ENCODE results near the gene TNK2.
A peak's percentile ranks its signal among the peaks of the same experiment; 100 is the strongest.
"Not testable (repeated sequence)": the region's sequence is repeated elsewhere in the genome, so short reads cannot be mapped to it uniquely, and the experiment has no call there.

Gene TNK2

DNA sequence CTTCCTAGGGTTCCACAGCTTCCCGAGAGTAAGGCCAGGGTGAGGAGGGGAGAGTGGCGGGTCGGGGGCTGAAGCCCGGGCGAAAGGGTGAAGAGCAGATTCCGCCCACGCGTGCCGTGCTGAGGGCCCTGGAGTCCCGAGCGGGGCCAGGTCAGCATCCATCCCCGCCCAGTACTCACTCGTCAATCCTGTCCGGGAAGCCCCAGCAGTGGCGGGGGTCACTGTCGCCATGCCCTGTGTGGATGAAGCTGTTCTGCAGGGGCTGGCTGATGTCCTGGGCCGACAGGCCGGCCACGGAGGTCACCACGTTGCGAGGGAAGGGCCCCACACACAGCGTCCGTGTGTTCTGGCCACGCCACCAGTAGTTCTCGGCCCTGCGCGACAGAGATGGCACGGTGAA lies 36.3 kb downstream of the TNK2 start:
- DNase-seq (ENCODE audit: low spot score): no peak
- no peak for FAIRE-seq

DNA sequence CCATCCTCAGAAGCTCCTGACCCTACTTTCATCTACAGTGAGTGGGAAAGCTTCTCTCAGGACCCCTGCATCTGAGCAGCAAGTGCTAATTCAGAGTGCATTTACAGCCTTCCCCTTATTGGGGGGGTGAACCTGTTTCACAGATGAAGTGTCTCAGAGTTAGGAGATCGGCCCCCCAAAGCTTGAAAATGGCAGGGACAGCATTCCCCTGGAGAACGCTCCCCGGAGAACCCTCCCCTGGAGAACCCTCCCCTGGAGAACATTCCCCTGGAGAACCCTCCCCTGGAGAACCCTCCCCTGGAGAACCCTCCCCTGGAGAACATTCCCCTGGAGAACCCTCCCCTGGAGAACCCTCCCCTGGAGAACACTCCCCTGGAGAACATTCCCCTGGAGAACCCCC lies 36.7 kb downstream of the TNK2 start:
- FAIRE-seq; DNase-seq (ENCODE audit: low spot score): not testable (repeated sequence)

DNA sequence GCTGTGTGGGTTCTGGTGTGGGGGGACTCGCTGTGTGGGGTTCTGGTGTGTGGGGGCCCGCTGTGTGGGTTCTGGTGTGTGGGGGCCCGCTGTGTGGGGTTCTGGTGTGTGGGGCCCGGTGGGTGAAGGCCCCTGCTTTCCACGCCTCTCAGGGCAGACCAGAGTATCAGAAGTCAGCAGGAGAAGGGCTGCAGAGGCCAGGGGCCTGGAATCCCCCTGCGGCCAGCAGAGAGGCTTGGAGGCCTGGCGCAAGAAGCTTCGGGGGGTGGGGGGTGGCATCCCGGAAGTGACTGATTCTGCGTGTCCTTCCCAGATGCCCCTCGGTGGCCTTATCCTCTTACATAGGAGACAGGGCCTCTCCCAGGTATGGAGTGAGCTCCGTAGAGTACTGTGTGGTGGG lies 37.4 kb downstream of the TNK2 start:
- DNase-seq (ENCODE audit: low spot score): no peak
- no peak for FAIRE-seq

DNA sequence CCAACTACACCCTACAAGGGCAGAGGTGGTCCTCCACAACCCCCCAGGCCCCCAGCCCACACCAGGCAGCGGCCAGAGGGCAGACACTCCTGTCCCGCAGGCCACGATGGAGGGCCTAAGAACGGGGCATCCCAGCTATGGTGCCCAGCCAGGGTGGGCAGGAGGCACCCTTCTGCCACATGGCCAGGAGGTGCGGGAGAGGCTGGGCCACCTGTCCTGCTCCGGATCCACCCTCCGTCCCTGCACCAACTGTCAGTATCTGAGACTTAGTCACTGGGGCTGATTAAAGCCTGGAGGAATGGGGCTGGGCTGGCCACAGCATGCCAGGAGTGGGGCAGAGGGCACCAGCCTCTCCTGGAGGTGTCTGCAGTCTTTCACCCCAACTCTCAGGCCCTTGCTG lies 37.9 kb downstream of the TNK2 start:
- FAIRE-seq (no peak), DNase-seq (ENCODE audit: low spot score) (peak; percentile 19)

DNA sequence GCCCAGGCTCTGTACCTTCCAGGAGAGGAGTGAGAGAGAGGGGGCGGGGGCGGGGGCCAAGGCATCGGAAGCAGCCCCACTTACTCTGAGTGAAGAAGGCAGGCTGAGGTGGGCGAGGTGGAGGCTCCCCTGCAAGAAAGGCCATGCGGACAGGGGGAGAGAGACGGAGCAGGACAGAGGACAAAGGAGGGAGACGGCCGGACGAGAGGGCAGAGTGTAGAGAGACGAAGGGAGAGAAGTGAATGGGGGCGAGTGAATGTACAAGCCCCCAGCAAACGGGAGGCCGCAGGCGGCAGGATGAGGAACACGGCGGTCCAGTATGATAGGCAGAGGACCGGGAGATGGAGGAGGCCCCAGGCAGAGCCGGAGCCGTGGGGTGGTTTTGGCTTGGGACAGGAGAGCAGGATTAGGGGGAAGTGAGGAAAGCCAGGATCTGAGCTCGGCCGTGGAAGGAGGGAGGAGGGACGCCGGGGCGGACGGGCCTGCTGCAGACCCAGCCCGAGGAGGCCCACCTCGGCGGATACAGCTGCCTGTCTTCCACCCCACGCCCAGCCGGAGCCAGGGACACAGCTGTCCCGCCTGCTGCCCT lies 38.8 kb downstream of the TNK2 start:
- DNase-seq (ENCODE audit: low spot score) (no peak), FAIRE-seq (no peak)

DNA sequence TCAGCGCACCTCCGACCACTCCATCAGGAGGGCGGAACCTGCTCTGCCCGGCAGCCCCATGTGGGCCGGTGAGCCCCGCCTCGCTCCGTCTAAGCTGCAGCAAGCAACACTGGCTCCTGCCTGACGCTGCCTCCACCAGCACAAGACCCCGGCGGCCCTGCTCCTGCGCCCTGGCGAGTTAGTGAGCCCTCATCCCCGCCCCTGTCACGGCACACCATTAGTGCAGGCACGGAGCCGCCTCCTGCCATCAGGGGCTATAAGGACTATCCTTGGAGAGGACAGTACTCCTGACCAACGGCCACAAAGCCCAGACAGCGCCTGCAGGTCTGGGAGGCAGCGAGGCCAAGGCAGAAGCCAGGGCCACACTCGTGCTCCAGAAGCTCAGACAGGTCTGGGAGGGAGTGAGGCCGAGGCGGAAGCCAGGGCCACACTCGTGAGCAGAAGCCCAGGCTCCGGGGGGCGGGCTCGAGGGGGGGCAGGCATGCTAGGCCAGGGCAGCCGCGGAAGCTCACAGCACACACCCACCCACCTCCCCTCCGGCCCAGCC lies 39.4 kb downstream of the TNK2 start:
- FAIRE-seq: no peak
- DNase-seq (ENCODE audit: low spot score): no peak

DNA sequence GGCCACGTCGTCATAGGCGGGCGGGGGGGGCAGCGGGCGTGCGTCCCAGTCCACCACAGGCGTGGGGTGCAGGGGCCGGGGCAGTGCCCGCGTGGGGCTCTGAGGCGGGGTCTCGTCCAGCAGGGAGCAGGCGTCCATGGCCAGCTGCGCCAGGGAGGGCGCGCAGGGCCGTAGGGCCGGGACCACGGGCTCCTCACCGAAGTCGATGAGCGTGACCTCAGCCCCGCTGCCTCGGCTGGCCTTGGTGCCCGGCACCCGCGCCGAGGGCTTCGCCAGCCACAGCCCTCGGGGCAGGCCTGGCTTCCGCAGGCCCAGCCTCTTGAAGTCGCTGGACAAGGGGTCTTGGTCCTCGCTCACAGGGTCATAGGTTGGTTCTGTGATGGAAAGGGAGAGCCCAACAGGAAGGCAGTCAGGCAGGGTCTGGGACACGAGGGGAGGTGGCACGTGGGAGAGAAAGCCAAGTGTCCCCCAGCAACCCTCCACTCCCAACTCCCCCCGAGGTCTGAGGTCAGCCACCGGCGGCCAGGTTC lies 40.0 kb downstream of the TNK2 start:
- no peak for FAIRE-seq
- DNase-seq (ENCODE audit: low spot score): no peak

DNA sequence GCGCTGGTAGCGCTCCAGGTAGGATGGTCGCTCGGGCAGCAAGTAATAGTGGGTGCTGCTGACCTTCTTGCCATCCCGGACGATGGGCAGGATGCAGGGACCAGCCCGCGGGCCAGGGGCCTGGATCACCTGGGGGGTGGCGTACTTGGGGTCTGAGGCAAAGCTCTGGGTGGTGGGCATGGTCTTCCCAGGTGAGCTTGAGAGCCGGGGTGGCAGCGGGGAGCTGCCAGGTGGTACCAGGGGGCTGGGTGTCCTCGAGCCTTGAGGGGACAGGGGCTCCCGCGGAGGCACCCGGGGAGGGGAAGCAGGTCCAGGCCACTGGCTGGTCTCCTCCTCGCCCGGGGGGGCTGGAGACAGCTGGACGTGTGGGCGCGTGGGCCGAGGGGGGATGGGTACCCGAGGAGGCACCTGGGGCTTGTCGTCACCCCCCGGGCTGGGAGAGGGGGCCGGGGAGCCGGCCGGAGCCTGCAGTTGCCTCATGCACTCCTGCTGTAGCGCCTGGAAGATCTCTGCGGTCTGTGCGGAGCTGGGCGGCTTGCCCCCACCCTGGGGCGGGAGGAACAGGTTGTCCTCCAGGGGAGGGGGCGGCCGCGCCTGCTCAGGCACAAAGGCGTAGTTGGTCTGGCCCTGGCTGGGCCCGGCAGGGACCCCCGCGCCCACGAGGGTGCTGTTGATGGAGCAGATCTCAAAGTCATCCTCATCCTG lies 40.6 kb downstream of the TNK2 start:
- FAIRE-seq (no peak), DNase-seq (ENCODE audit: low spot score) (no peak)

DNA sequence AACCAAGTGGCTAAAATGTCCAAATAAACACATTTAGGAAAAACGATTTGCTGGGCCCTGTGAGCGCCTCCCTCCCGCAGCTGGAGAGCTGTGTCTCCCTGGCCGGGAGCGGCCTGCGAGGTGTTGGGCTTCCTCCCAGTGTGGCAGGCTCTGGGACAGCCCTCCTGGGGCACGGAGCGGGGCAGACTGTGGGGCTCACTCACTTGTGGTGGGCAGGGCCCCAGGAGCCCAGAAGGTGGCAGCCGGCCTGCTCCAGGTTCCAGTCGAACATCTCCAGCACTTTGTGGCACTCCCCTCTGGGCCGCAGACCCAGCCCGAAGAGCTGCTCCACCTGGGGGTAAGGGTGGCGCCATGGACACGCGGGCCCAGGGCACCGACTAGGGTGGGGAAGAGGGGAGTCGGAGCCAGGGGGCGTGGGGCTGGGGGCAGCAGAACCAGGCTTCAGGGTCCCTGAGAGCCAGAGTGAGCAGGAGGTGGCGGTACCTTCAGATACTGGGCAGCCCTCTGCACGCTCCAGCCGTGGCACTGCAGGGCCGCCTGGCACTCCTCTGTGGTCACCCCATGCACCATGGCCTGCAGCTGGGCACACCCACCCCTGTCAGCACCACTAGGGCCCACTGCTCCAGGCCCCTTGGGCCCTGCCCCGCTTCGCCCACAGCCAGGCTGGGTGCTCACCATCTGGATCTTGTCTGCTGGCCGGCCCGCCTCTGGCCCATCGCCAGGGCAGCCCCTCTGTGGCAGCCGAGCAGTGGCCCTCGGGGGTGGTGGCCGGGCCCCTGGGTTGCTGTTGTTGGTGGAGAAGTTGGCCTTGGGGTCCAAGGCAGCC lies 41.5 kb downstream of the TNK2 start:
- no peak for DNase-seq (ENCODE audit: low spot score)
- no peak for FAIRE-seq

DNA sequence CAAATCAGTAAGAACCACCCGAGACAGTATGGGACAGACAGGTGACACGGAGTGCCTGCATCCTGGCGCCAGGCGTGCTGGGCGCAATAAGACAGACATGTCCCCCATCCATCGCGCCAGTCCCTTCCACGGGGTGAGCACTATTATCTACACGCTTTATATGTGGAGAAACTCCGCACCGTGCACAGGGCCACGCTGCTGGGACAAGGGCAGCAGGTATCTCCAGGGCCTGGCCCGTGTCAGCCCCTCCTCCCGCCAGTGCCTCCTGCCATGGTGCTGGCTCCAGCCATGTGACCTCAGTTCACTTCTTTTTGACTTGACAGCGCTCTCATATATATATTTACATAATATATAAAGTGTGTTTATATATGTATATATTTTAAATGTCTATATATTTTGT lies 42.6 kb downstream of the TNK2 start:
- FAIRE-seq: no peak
- no peak for DNase-seq (ENCODE audit: low spot score)

DNA sequence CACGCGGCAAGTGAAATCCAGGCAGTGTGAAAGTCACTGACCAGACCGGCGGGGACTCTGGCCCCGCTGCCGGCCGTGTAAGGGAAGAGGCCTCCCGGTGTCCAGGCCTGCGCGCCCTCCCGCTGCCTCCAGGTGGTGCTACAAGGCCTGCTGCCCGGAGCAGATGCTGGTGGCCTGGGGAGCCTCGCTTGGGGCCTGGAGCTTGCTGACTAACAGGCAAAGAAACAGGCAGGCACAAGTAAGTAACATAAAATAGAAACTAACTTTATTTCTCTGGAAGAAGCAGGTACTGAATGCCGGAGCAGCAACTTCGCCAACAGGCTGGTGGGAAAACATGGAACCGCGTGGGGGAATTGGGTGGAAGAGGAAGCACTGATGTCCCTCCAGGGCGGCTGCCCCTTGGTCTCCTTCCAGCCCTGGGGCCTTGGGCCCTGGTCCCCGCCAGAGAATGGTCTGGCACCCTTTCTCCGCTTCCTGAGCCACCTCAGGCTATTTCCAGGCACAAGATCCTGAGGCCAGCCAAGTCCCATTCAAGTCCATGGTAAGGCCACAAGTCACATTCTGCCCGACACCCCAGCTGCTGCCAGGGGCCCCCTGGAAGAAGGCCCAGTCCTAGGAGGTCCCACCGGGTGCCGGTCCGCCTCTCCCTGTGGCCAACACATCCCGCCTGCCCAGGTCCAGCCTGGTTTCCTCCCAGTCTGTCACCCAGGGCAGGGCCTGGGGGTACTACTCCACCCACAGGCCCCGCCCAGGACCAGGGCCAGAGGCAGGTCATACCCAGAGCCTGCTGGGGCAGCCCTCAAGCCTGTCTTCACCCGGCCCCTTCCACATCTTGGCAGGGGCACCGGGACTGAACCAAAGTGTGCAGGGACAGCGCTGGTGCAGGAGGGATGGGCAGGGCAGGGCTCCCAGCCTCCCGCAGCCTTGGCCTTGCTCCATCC lies 45.0 kb downstream of the TNK2 start:
- no peak for FAIRE-seq
- DNase-seq (ENCODE audit: low spot score): peak; percentile 74

DNA sequence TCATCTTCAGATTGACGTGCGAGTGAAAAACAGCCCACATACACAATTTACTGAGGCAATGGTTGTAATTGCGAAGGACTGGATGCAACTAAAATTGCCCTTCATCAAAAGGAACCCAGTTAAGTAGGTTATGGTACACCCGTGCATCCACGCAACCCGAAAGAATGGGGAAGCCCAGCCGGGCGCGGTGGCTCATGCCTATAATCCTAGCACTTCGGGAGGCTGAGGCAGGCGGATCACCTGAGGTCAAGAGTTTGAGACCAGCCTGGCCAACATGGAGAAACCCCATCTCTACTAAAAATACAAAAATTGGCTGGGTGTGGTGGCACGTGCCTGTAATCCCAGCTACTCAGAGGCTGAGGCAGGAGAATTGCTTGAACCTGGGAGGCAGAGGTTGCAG lies 46.0 kb downstream of the TNK2 start:
- not testable (repeated sequence) for DNase-seq (ENCODE audit: low spot score); FAIRE-seq

DNA sequence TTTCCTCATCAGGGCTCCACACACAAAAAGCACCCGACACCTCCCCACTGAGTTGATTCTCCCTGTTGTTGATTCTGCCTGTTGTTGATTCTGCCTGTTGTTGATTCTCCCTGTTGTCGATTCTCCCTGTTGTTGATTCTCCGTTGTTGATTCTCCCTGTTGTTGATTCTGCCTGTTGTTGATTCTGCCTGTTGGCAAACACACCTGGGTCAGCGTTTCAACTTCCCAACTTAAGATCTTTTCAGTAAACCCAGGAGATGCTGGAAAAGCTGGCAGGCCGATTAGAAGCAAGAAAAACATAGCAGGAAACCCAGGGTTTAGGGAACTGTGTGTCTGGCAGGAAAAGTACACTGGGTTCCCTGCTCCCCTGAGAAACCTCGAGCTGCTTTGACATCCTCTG lies 47.9 kb downstream of the TNK2 start:
- DNase-seq (ENCODE audit: low spot score): no peak
- no peak for FAIRE-seq

DNA sequence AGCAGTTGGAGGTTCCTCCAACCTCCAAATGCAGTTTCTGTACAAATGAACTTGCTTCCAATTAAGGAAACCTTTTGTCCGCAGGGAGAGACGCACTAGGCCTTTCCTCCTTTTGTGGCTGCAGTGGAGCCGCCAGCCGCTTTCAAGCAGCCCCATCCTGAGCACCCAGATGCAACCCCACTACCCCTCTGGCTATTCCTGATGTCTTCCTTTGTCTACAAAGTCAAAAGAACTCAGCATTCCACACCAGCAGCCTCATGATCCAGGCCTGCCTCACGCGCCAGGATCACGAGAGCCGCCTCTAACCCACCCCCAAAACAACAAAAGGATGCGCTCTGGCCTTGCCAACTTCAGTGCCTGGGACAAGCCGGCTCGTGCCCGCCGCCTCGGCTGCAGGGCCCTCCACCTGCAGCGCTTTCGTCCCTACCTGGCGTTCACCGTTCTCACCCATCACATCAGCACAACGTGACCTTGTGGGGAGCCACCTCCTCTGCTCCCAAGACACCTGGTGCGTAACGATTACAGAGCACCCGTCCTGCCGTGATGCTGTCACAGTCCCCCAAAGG lies 48.4 kb downstream of the TNK2 start:
- FAIRE-seq (no peak), DNase-seq (ENCODE audit: low spot score) (no peak)

DNA sequence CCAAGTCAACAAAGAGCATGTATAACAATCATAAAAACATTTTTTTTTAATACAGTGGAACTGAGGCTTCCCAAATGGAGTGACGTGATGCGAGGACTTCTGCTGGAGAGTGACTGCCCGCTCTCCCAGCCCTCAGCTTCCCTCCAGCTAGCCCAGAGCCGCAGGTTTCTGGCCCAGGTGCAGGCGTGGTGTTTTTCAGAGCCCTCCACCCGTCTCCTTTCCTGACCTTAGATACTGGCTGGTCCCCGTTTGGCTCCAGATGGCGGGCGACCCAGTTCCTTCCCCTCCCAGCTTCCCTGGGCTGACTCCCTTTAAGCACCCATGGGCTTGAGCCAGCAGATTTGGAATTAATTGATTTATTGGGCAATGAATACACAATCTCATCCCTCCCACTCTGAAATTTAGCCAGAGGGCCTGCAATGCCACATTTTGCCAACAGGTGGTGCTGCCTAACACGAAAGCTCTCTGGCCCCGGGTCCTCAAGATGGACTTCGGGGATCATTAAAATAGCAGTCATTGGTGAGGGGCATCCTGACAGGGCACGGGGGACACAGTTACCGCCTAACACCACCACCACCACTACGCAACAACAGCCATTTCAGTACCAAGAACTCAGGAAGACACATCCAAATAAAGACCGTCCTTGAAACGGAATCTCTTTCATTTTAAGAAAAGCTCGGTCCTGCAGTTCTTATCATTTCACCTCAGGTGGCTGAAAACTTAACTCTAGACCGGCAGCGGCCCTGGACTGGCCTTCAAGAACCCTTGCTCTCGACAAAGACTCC lies 49.1 kb downstream of the TNK2 start:
- DNase-seq (ENCODE audit: low spot score): peak; percentile 70
- FAIRE-seq: no peak

DNA sequence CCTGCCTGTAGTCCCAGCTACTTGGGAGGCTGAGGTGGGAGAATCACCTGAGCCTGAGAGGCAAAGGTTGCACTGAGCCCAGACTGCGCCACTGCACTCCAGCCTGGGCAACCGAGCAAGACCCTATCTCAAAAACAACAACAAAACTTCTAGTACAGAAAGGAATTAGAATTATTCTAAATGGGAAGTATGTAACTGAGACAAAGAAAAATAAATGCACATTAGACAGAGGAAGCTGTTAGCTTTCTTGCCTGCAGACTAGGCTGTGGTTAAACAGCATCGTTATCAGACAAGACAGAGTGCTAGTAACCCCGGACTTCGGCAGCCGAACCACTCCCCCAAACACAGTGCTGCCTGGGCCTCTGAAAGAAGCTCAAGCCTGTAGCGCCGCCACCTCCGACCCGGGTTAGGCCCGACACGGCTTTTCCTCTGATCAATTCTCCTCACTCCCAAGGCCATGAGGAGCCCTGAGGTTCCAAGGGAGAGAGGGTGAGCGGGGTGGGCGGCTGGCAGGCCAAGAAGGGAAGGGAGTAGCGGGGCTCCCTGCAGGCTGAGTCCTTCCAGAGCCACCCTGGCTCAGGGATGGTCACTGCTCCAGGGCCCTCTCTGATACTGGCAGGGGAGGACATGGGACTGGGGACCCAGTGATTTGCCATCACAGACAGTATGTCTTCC lies 51.8 kb downstream of the TNK2 start:
- no peak for FAIRE-seq
- DNase-seq (ENCODE audit: low spot score): no peak

DNA sequence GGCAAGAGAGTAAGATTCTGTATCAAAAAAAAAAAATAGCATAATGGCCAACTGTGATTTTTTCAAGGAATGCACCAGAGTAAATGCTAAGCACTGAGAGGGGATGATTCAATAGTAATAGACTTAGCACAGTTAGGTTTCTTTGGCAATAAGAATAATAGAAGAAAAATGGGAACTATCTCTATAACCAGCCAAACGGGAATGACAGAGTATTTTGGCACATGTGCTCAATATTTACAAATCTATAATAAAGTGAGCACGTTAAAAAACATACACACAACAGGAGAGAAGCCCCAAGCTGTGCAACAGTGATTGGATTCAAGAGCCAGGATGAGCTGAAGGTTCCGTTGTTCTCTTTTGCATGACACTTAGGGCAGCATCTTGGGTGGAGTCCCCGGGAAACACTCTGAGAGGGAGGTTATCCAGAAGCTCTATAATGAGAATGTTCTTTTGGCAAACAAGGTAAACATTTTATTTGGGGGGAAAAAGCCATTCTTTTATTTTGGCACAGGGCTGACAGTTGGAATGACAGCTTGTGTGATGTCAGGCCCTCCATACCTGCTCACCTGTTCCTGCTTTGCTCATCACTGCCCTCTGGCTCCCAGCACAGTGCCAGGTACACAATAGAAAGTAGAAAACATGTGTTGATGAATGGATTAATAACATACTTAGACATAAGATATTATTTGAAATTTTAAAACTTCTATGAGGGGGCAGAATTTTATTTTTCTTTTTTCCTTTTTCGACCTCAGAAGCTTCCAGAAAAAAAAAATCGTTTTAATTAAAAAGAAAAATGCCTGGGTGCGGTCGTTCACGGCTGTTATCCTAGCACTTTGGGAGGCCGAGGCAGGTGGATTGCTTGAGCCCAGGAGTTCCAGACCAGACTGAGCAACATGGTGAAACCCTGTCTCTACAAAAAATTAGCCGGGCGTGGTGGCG lies 52.6 kb downstream of the TNK2 start:
- DNase-seq (ENCODE audit: low spot score) (no peak), FAIRE-seq (no peak)
